Panc1 (cell line): ENCODE data around the gene MPI. TPM values are rescaled to one million over a fixed set of nuclear protein-coding genes. Genes with fewer than 3 reads are reported as not detected.
A peak's percentile ranks its signal among the peaks of the same experiment; 100 is the strongest.

Experiments
- ATAC-seq: fragments of 200-7000 bp; cut with Tn5 transposase; 2 replicates; pipeline ENCODE4 v1.9.1; 2020; ENCODE audit warnings: mild to moderate bottlenecking, moderate library complexity
- BruUV-seq: library from RNA; stranded (reverse); fragments of 400-500 nt; replicated peaks from 2 replicates; lab custom pipeline; 2021; lab: Mats Ljungman, UMichigan
- CTCF ChIA-PET: fragments of 300-600 bp; sonication (Branson Sonifier 250); formaldehyde crosslinking; loops from one replicate; lab custom pipeline; 2022; ENCODE audit warnings: antibody characterized with exemption; lab: Charles Lee
- POLR2A ChIA-PET: fragments of 300-600 bp; sonication (Branson Sonifier 250); formaldehyde crosslinking; loops from one replicate; lab custom pipeline; 2022; ENCODE audit warnings: antibody characterized with exemption; lab: Charles Lee
- DNase-seq: peaks from one replicate; pipeline ENCODE4 v3.0.0-alpha.2; 2010; ENCODE audit warnings: low read depth, low spot score
- H3K27ac ChIP-seq: 2 replicates; pipeline ENCODE4 v1.5.1; 2011; ENCODE audit warnings: mild to moderate bottlenecking, low read length, inconsistent platforms
- H3K27me3 ChIP-seq: fragments of 200-500 bp; sonication (Bioruptor generic); 2 replicates; pipeline ENCODE4 v1.6.0; 2014; ENCODE audit warnings: low read length, inconsistent platforms; ENCODE audit not compliant: control insufficient read depth, insufficient read depth
- H3K36me3 ChIP-seq: fragments of 200-500 bp; sonication (Bioruptor generic); 2 replicates; pipeline ENCODE4 v1.5.1; 2014; ENCODE audit warnings: inconsistent platforms, mild to moderate bottlenecking, low read length, moderate library complexity; ENCODE audit not compliant: control insufficient read depth, insufficient read depth
- H3K4me1 ChIP-seq: 2 replicates; pipeline ENCODE4 v1.5.1; 2011; ENCODE audit warnings: inconsistent platforms, mild to moderate bottlenecking, low read length, moderate library complexity; ENCODE audit not compliant: control insufficient read depth, insufficient read depth
- H3K4me3 ChIP-seq, 2 experiments: 2 replicates each; pipeline ENCODE4 v1.5.1; 2011 to 2012; ENCODE audit warnings: low read depth in 2 of 2, low read length in 2 of 2, mild to moderate bottlenecking in 2 of 2, inconsistent platforms in 1 of 2, moderate library complexity in 1 of 2
- H3K9me3 ChIP-seq: fragments of 200-500 bp; sonication (Bioruptor generic); 2 replicates; pipeline ENCODE4 v1.5.1; 2014; ENCODE audit warnings: low read depth, mild to moderate bottlenecking, inconsistent platforms, low read length, moderate library complexity; ENCODE audit not compliant: control insufficient read depth, insufficient read depth
- POLR2AphosphoS5 ChIP-seq: IDR thresholded peaks from 2 replicates; pipeline ENCODE4 v1.6.1; 2012; ENCODE audit warnings: mild to moderate bottlenecking, low read depth, low read length, moderate library complexity
- REST ChIP-seq, 2 experiments: IDR thresholded peaks; 2 replicates each; pipeline ENCODE4 v1.6.1; 2011 to 2012; ENCODE audit warnings: low read depth in 2 of 2, control low read depth in 1 of 2, low read length in 1 of 2, mild to moderate bottlenecking in 1 of 2, moderate library complexity in 1 of 2; ENCODE audit not compliant: insufficient read depth in 1 of 2
- SIN3A ChIP-seq: IDR thresholded peaks from 2 replicates; pipeline ENCODE4 v1.6.1; 2012; ENCODE audit warnings: low read depth, mild to moderate bottlenecking, low read length, moderate library complexity, borderline replicate concordance; ENCODE audit not compliant: insufficient read depth
- TCF7L2 ChIP-seq: IDR thresholded peaks from 2 replicates; pipeline ENCODE4 v1.6.1; 2011; ENCODE audit warnings: mild to moderate bottlenecking, low read depth, low read length, inconsistent platforms
- in situ Hi-C: cut with HindIII; loops from 2 replicates; pipeline ENCODE4 v1.10.0; 2016; ENCODE audit warnings: low sequenced_read_pairs, low pct_unique_long_range_greater_than_20kb
- intact Hi-C: fragments of 100-400 bp; cut with micrococcal nuclease; formaldehyde crosslinking; loops from one replicate; pipeline ENCODE4 v1.10.0; 2022; ENCODE audit not compliant: unreplicated experiment
- total RNA-seq: library from RNA; stranded (reverse); gene quantifications from one replicate; pipeline ENCODE4 v1.2.1, GENCODE V29; 2021; ENCODE audit not compliant: unreplicated experiment
- TF ChIP-seq, protein P1 (sequence below): fragments of 450-650 bp; IDR thresholded peaks from 2 replicates; pipeline ENCODE4 v1.5.1; 2017; ENCODE audit warnings: mild to moderate bottlenecking

Gene MPI
- total RNA-seq, 1 experiment from 2014 or later: 45.8 TPM

GRCh38 chr15:74850393-74850792 lies 39.4 kb upstream of the MPI start:
- intact Hi-C loops: no loop called here
- no peak overlapping the region for H3K27ac ChIP-seq
- H3K4me1 ChIP-seq: no peaks in the 10 kb centered on the region
- H3K36me3 ChIP-seq: peaks cover 2% of the 10 kb centered on the region
- ATAC-seq: no peak
- BruUV-seq: no TSS peak
- TF ChIP-seq SIN3A: no peak
- TF ChIP-seq TCF7L2: no peak
- TF ChIP-seq POLR2AphosphoS5: no peak
- no peak for TF ChIP-seq REST (IDR thresholded peaks at IDR 0.05; ENCODE audit: insufficient read depth in 1 of 2, low read depth in 2 of 2, low read length in 1 of 2)
- TF ChIP-seq, protein P1, sequence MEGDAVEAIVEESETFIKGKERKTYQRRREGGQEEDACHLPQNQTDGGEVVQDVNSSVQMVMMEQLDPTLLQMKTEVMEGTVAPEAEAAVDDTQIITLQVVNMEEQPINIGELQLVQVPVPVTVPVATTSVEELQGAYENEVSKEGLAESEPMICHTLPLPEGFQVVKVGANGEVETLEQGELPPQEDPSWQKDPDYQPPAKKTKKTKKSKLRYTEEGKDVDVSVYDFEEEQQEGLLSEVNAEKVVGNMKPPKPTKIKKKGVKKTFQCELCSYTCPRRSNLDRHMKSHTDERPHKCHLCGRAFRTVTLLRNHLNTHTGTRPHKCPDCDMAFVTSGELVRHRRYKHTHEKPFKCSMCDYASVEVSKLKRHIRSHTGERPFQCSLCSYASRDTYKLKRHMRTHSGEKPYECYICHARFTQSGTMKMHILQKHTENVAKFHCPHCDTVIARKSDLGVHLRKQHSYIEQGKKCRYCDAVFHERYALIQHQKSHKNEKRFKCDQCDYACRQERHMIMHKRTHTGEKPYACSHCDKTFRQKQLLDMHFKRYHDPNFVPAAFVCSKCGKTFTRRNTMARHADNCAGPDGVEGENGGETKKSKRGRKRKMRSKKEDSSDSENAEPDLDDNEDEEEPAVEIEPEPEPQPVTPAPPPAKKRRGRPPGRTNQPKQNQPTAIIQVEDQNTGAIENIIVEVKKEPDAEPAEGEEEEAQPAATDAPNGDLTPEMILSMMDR: no peak
- in situ Hi-C loops: no loop called here
- DNase-seq: no peak
- ChIA-PET POLR2A (no interaction called here), CTCF (no interaction called here)
- H3K9me3 ChIP-seq: no peaks in the 10 kb centered on the region
- H3K27me3 ChIP-seq: no peaks in the 10 kb centered on the region
- H3K4me3 ChIP-seq: no peak overlapping the region

DNA sequence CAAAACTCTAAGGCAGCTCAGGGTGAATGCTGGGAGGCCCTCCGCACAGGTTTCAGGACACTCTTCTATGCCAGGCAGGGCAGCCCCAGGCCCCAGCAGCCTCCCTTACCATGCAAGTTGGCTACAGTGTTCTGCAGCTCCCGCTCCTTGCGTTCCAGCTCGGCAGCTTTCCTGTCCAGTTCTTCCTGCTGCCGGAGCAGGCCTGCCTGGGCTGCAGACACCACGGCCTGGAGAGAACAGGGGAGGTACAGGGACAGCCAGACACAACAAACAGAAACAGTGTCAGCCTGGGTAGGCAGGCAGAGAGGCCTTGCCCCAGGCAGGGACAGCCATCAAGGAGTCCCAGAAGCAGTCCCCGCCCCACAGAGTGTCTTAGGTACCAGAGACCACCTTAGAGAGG lies 37.9 kb upstream of the MPI start:
- DNase-seq (no peak), ATAC-seq (0 out of 2 replicates have a peak, but pooled peaks have one; percentile 29)
- Histone ChIP-seq H3K36me3 (peaks cover 2% of the 10 kb centered on the region), H3K4me3 (no peak overlapping the region), H3K27ac (no peak overlapping the region), H3K9me3 (no peaks in the 10 kb centered on the region), H3K27me3 (no peaks in the 10 kb centered on the region), H3K4me1 (no peaks in the 10 kb centered on the region)
- intact Hi-C loops (no loop called here), in situ Hi-C loops (no loop called here)
- ChIA-PET POLR2A (no interaction called here), CTCF (no interaction called here)
- TF ChIP-seq TCF7L2 (no peak), POLR2AphosphoS5 (no peak), REST (IDR thresholded peaks at IDR 0.05; ENCODE audit: insufficient read depth in 1 of 2, low read depth in 2 of 2, low read length in 1 of 2) (no peak), SIN3A (no peak)
- TF ChIP-seq, protein P1: no peak
- BruUV-seq: no TSS peak
